GM12878 (cell line): Measurements from ENCODE around the gene SLC25A39. TPM values are rescaled to one million over a fixed set of nuclear protein-coding genes. Genes with fewer than 3 reads are reported as not detected.

Source experiments
- CHD4 ChIP-seq: fragments of 200-600 bp; sonication (generic); IDR thresholded peaks from 2 replicates; pipeline ENCODE4 v1.6.1; 2016; ENCODE audit warnings: mild to moderate bottlenecking
- HDAC2 ChIP-seq: fragments of 200-600 bp; sonication (generic); IDR thresholded peaks from 2 replicates; pipeline ENCODE4 v1.6.1; 2017
- MYC ChIP-seq: IDR thresholded peaks from 2 replicates; pipeline ENCODE4 v1.6.1; 2011; ENCODE audit warnings: mild to moderate bottlenecking, low read length, moderate library complexity, inconsistent platforms; ENCODE audit not compliant: insufficient read depth, insufficient replicate concordance, insufficient read length, severe bottlenecking
- NKRF ChIP-seq: fragments of 450-650 bp; conservative IDR thresholded peaks from 2 replicates; pipeline ENCODE4 v1.6.1; 2017; ENCODE audit warnings: mild to moderate bottlenecking, moderate library complexity
- PBX3 ChIP-seq: IDR thresholded peaks from 2 replicates; pipeline ENCODE4 v1.6.1; 2011; ENCODE audit warnings: mild to moderate bottlenecking, low read depth, low read length, moderate library complexity; ENCODE audit not compliant: insufficient replicate concordance
- SIN3A ChIP-seq: IDR thresholded peaks from 2 replicates; pipeline ENCODE4 v1.6.1; 2012; ENCODE audit warnings: low read depth, low read length, improper control_type of control experiment
- SMC3 ChIP-seq: IDR thresholded peaks from 2 replicates; pipeline ENCODE4 v1.6.1; 2011; ENCODE audit warnings: low read length, improper control_type of control experiment, borderline replicate concordance
- SREBF1 ChIP-seq: IDR thresholded peaks from 2 replicates; pipeline ENCODE4 v1.6.1; 2012; ENCODE audit warnings: mild to moderate bottlenecking, low read length
- ZNF384 ChIP-seq: IDR thresholded peaks from 2 replicates; pipeline ENCODE4 v1.6.1; 2012; ENCODE audit warnings: low read depth, mild to moderate bottlenecking, low read length, improper control_type of control experiment, borderline replicate concordance
- ZNF622 ChIP-seq: fragments of 450-650 bp; IDR thresholded peaks from 2 replicates; pipeline ENCODE4 v1.6.1; 2017; ENCODE audit warnings: mild to moderate bottlenecking, inconsistent platforms
- ZSCAN29 ChIP-seq: fragments of 450-650 bp; IDR thresholded peaks from 2 replicates; pipeline ENCODE4 v1.6.1; 2017; ENCODE audit warnings: mild to moderate bottlenecking, moderate library complexity
- polyA plus RNA-seq, 11 experiments: library from polyadenylated mRNA; depleted of rRNA in 4 of 11; unstranded in 6 of 11; stranded (reverse) in 5 of 11; fragments of >200 nt; fragmentation: Nextera tagmentation in 4 of 11; fragmentation: Illumina TruSeq in 1 of 11; extraction: Ambion mirVana in 4 of 11; extraction: Trizol in 1 of 11; gene quantifications; 1 replicate in 1 of 11; 2 replicates in 10 of 11; pipeline versions ENCODE4 v1.2.1 to v1.2.3, GENCODE V29; 2011 to 2016; ENCODE audit warnings: inconsistent platforms in 2 of 11, missing spikeins in 2 of 11, low read depth in 1 of 11
- total RNA-seq, 4 experiments: library from RNA; depleted of rRNA in 3 of 4; stranded (reverse); fragments of >200 nt in 3 of 4; fragmentation: Illumina TruSeq in 1 of 4; extraction: Trizol in 1 of 4; gene quantifications; 2 replicates each; pipeline versions ENCODE4 v1.2.1 to v1.2.3, GENCODE V29; 2013 to 2021
- TF ChIP-seq, protein P1 (sequence below): fragments of 450-650 bp; formaldehyde crosslinking; IDR thresholded peaks from 2 replicates; pipeline ENCODE4 v1.5.0; 2022; ENCODE audit warnings: mild to moderate bottlenecking, missing genetic modification characterization
- TF ChIP-seq, protein P2 (sequence below): fragments of 450-650 bp; formaldehyde crosslinking; IDR thresholded peaks from 2 replicates; pipeline ENCODE4 v1.4.0; 2022; ENCODE audit warnings: mild to moderate bottlenecking, moderate library complexity
- TF ChIP-seq, protein P3 (sequence below): fragments of 450-650 bp; IDR thresholded peaks from 2 replicates; pipeline ENCODE4 v1.6.1; 2016; ENCODE audit warnings: mild to moderate bottlenecking
- TF ChIP-seq, protein P4 (sequence below): fragments of 450-650 bp; IDR thresholded peaks from 2 replicates; pipeline ENCODE4 v1.6.1; 2017; ENCODE audit warnings: low read depth, mild to moderate bottlenecking, moderate library complexity

Gene SLC25A39
- total and polyA plus RNA-seq, 10 of the 15 experiments (the other 5 are each of a cell fraction or from before 2014, with no cell fraction given): 3.5 to 270 (median 150) TPM

DNA sequence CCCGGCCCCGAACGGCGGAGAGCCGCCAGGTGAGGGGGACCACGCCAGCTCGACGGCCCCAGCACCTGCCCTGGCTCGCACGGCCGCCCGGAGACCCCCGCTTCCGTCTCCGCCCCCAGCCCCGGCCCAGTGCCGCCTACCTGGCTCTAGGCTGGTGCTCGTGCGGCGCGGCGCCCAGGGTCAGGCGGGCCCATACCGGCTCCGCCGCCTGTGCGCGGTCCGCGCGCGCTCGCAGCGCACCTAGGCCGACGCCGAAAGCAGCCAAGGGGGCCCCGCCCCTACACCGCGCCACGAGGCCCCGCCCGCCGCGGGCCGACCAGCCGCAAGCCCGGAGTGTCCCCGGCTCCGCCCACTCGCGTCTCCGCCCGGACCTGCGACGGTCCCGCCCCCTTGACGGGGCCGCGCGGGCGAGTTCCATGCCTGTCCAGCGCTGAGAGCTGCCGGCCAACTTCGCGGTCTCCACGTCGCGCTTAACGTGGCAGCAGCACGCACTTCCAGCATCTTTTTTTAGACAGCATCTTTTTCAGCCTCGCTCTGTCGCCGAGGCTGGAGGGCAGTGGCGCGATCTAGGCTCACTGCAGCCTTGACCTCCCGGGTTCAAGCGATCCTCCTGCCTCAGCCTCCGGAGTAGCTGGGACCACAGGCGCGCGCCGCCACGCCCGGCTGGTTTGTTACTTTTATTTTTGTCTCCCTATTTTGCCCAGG is at the start of gene SLC25A39 (continued):
- TF ChIP-seq SMC3 (no peak), MYC (peak; percentile 74), SREBF1 (no peak), ZNF384 (no peak), HDAC2 (no peak), PBX3 (no peak), ZSCAN29 (no peak; the same call in 1 of the 2 replicates), ZNF622 (no peak), CHD4 (0 out of 2 replicates have a peak, but pooled peaks have one; percentile 80), NKRF (peak; percentile 88), SIN3A (no peak; the same call in 1 of the 2 replicates)
- TF ChIP-seq, protein P1, sequence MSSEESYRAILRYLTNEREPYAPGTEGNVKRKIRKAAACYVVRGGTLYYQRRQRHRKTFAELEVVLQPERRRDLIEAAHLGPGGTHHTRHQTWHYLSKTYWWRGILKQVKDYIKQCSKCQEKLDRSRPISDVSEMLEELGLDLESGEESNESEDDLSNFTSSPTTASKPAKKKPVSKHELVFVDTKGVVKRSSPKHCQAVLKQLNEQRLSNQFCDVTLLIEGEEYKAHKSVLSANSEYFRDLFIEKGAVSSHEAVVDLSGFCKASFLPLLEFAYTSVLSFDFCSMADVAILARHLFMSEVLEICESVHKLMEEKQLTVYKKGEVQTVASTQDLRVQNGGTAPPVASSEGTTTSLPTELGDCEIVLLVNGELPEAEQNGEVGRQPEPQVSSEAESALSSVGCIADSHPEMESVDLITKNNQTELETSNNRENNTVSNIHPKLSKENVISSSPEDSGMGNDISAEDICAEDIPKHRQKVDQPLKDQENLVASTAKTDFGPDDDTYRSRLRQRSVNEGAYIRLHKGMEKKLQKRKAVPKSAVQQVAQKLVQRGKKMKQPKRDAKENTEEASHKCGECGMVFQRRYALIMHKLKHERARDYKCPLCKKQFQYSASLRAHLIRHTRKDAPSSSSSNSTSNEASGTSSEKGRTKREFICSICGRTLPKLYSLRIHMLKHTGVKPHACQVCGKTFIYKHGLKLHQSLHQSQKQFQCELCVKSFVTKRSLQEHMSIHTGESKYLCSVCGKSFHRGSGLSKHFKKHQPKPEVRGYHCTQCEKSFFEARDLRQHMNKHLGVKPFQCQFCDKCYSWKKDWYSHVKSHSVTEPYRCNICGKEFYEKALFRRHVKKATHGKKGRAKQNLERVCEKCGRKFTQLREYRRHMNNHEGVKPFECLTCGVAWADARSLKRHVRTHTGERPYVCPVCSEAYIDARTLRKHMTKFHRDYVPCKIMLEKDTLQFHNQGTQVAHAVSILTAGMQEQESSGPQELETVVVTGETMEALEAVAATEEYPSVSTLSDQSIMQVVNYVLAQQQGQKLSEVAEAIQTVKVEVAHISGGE: no peak
- TF ChIP-seq, protein P2, sequence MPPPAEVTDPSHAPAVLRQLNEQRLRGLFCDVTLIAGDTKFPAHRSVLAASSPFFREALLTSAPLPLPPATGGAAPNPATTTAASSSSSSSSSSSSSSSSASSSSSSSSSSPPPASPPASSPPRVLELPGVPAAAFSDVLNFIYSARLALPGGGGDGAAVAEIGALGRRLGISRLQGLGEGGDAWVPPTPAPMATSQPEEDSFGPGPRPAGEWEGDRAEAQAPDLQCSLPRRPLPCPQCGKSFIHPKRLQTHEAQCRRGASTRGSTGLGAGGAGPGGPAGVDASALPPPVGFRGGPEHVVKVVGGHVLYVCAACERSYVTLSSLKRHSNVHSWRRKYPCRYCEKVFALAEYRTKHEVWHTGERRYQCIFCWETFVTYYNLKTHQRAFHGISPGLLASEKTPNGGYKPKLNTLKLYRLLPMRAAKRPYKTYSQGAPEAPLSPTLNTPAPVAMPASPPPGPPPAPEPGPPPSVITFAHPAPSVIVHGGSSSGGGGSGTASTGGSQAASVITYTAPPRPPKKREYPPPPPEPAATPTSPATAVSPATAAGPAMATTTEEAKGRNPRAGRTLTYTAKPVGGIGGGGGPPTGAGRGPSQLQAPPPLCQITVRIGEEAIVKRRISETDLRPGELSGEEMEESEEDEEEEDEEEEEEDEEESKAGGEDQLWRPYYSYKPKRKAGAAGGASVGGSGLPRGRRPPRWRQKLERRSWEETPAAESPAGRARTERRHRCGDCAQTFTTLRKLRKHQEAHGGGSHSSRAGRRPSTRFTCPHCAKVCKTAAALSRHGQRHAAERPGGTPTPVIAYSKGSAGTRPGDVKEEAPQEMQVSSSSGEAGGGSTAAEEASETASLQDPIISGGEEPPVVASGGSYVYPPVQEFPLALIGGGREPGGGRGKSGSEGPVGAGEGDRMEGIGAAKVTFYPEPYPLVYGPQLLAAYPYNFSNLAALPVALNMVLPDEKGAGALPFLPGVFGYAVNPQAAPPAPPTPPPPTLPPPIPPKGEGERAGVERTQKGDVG (CRISPR knock-in tag): no peak
- TF ChIP-seq, protein P3, sequence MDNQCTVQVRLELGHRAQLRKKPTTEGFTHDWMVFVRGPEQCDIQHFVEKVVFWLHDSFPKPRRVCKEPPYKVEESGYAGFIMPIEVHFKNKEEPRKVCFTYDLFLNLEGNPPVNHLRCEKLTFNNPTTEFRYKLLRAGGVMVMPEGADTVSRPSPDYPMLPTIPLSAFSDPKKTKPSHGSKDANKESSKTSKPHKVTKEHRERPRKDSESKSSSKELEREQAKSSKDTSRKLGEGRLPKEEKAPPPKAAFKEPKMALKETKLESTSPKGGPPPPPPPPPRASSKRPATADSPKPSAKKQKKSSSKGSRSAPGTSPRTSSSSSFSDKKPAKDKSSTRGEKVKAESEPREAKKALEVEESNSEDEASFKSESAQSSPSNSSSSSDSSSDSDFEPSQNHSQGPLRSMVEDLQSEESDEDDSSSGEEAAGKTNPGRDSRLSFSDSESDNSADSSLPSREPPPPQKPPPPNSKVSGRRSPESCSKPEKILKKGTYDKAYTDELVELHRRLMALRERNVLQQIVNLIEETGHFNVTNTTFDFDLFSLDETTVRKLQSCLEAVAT: 0 out of 2 replicates have a peak, but pooled peaks have one; percentile 44
- TF ChIP-seq, protein P4, sequence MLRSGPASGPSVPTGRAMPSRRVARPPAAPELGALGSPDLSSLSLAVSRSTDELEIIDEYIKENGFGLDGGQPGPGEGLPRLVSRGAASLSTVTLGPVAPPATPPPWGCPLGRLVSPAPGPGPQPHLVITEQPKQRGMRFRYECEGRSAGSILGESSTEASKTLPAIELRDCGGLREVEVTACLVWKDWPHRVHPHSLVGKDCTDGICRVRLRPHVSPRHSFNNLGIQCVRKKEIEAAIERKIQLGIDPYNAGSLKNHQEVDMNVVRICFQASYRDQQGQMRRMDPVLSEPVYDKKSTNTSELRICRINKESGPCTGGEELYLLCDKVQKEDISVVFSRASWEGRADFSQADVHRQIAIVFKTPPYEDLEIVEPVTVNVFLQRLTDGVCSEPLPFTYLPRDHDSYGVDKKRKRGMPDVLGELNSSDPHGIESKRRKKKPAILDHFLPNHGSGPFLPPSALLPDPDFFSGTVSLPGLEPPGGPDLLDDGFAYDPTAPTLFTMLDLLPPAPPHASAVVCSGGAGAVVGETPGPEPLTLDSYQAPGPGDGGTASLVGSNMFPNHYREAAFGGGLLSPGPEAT: peak; percentile 52; the same call in 1 of the 2 replicates
